NB4 (cell line): ENCODE results near the gene PIK3C2A.

Experiments used
- CTCF ChIP-seq: IDR thresholded peaks from one replicate; pipeline ENCODE4 v1.5.1; 2012; ENCODE audit warnings: low read depth, low read length
- MAX ChIP-seq: IDR thresholded peaks from 2 replicates; pipeline ENCODE4 v1.6.1; 2011; ENCODE audit warnings: low read depth, low read length
- MYC ChIP-seq: IDR thresholded peaks from 2 replicates; pipeline ENCODE4 v1.6.1; 2011; ENCODE audit warnings: low read depth, low read length
- POLR2A ChIP-seq: IDR thresholded peaks from 2 replicates; pipeline ENCODE4 v1.6.1; 2011; ENCODE audit warnings: mild to moderate bottlenecking; ENCODE audit not compliant: insufficient read length; ENCODE audit errors: extremely low read depth

- TF ChIP-seq CTCF (no peak), POLR2A (no peak), MYC (no peak), MAX (no peak)
These were observed 9.6 kb upstream of the PIK3C2A start for GRCh38 chr11:17217401-17217800.
